Neural progenitor cell (in vitro differentiated cells): ENCODE results near the gene P2RY6. TPM values are rescaled to one million over a fixed set of nuclear protein-coding genes. Genes with fewer than 3 reads are reported as not detected.
A peak's percentile ranks its signal among the peaks of the same experiment; 100 is the strongest.

Experiments used
- DNase-seq: peaks from one replicate; pipeline ENCODE4 v3.0.0-alpha.2; 2016; ENCODE audit warnings: low spot score
- H2AFZ ChIP-seq: fragments of 200-600 bp; sonication (generic); replicated peaks from 2 replicates; pipeline ENCODE4 v1.6.1; 2016; ENCODE audit warnings: antibody characterized with exemption
- H3F3A ChIP-seq: fragments of 200-600 bp; sonication (generic); 2 replicates; pipeline ENCODE4 v1.6.1; 2016; ENCODE audit warnings: antibody characterized with exemption, low read depth
- H3K27ac ChIP-seq: fragments of 200-600 bp; sonication (generic); 2 replicates; pipeline ENCODE4 v1.5.1; 2016; ENCODE audit warnings: mild to moderate bottlenecking
- H3K27me3 ChIP-seq: fragments of 200-600 bp; sonication (generic); 2 replicates; pipeline ENCODE4 v1.6.1; 2016; ENCODE audit warnings: mild to moderate bottlenecking, moderate library complexity
- H3K36me3 ChIP-seq: fragments of 200-600 bp; sonication (generic); 2 replicates; pipeline ENCODE4 v1.5.1; 2016
- H3K4me1 ChIP-seq: fragments of 200-600 bp; sonication (generic); 2 replicates; pipeline ENCODE4 v1.6.1; 2016; ENCODE audit warnings: mixed run types
- H3K4me2 ChIP-seq: fragments of 200-600 bp; sonication (generic); 2 replicates; pipeline ENCODE4 v1.6.1; 2016
- H3K4me3 ChIP-seq: fragments of 200-600 bp; sonication (generic); 2 replicates; pipeline ENCODE4 v1.5.1; 2016
- H3K79me2 ChIP-seq: fragments of 200-600 bp; sonication (generic); 2 replicates; pipeline ENCODE4 v1.6.1; 2016; ENCODE audit warnings: low read depth
- H3K9ac ChIP-seq: fragments of 200-600 bp; sonication (generic); 2 replicates; pipeline ENCODE4 v1.6.1; 2016
- H3K9me3 ChIP-seq: fragments of 200-600 bp; sonication (generic); 2 replicates; pipeline ENCODE4 v1.5.1; 2016; ENCODE audit warnings: low read depth
- H4K20me1 ChIP-seq: fragments of 200-600 bp; sonication (generic); 2 replicates; pipeline ENCODE4 v1.6.1; 2016; ENCODE audit warnings: low read depth
- H3K27ac Mint-ChIP-seq: 3 replicates; pipeline ENCODE4 v1.8.0; 2021; ENCODE audit warnings: mixed read lengths
- H3K27me3 Mint-ChIP-seq: 2 replicates; pipeline ENCODE4 v1.8.0; 2022; ENCODE audit warnings: low read depth, mild to moderate bottlenecking, inconsistent platforms, moderate library complexity, mixed read lengths; ENCODE audit not compliant: insufficient read depth
- H3K36me3 Mint-ChIP-seq: 3 replicates; pipeline ENCODE4 v1.8.0; 2021; ENCODE audit warnings: mixed read lengths
- H3K4me1 Mint-ChIP-seq: 3 replicates; pipeline ENCODE4 v1.8.0; 2021; ENCODE audit warnings: mixed read lengths
- H3K4me3 Mint-ChIP-seq: 3 replicates; pipeline ENCODE4 v1.8.0; 2021; ENCODE audit warnings: mild to moderate bottlenecking, moderate library complexity, mixed read lengths
- H3K9me3 Mint-ChIP-seq: 3 replicates; pipeline ENCODE4 v1.8.0; 2020; ENCODE audit warnings: mixed read lengths
- CTCF ChIP-seq: fragments of 200-600 bp; sonication (generic); IDR thresholded peaks from 2 replicates; pipeline ENCODE4 v1.5.1; 2017; ENCODE audit warnings: antibody characterized with exemption, mild to moderate bottlenecking
- EZH2 ChIP-seq: fragments of 200-600 bp; sonication (generic); IDR thresholded peaks from 2 replicates; pipeline ENCODE4 v1.6.1; 2017; ENCODE audit warnings: antibody characterized with exemption, mild to moderate bottlenecking, moderate library complexity
- EZH2phosphoT487 ChIP-seq: fragments of 200-600 bp; sonication (generic); IDR thresholded peaks from 2 replicates; pipeline ENCODE4 v1.6.1; 2017; ENCODE audit warnings: antibody characterized with exemption
- total RNA-seq: library from RNA; depleted of rRNA; stranded (reverse); fragments of >200 nt; gene quantifications from 2 replicates; pipeline ENCODE4 v1.2.3, GENCODE V29; 2015; ENCODE audit warnings: low replicate concordance

P2RY6 gene
- total RNA-seq, 1 donor from 2014 or later: not detected

GRCh38 chr11:73324116-73324515 lies 52.0 kb downstream of the P2RY6 start:
- H3K9ac ChIP-seq: no peak overlapping the region
- no peak overlapping the region for H2AFZ ChIP-seq
- H3K27ac ChIP-seq: no peak overlapping the region
- Mint-ChIP-seq H3K4me1 (peaks cover 89% of the 10 kb centered on the region), H3K4me3 (no peak overlapping the region), H3K27me3 (peaks cover 13% of the 10 kb centered on the region), H3K27ac (peak overlapping the region; percentile 76), H3K9me3 (no peaks in the 10 kb centered on the region), H3K36me3 (peaks cover 13% of the 10 kb centered on the region)
- no peaks in the 10 kb centered on the region for H3K27me3 ChIP-seq
- peaks cover 55% of the 10 kb centered on the region for H3K79me2 ChIP-seq
- H3K4me2 ChIP-seq: peak overlapping the region; percentile 61
- H3K4me3 ChIP-seq: no peak overlapping the region
- DNase-seq: no peak
- H4K20me1 ChIP-seq: peaks cover 68% of the 10 kb centered on the region
- TF ChIP-seq EZH2phosphoT487 (no peak), EZH2 (no peak), CTCF (no peak)
- H3K9me3 ChIP-seq: no peaks in the 10 kb centered on the region
- H3K36me3 ChIP-seq: no peaks in the 10 kb centered on the region
- H3F3A ChIP-seq: peaks cover 9% of the 10 kb centered on the region
- H3K4me1 ChIP-seq: peaks cover 61% of the 10 kb centered on the region

DNA sequence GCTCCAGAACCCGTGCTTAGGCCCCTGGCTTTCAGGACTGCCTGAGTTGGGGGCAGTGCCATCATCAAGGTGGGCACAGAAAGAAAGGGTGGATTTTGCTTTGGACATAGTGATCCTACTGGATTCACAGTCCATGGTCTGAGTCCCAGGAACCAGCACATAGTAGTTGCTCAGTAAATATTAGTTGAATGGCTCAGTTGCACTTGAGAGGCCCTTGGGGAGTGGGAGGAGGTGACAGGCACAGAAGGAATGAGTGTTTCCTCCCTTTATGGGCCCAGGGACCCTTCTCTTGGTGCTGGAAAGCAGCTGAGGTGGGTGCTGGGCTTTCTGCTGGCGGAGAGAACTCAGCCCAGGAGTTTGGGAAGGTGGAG lies 52.5 kb downstream of the P2RY6 start:
- Histone ChIP-seq H3F3A (peaks cover 9% of the 10 kb centered on the region), H3K4me2 (peak overlapping the region; percentile 5), H3K9ac (no peak overlapping the region), H2AFZ (no peak overlapping the region), H3K9me3 (no peaks in the 10 kb centered on the region), H3K79me2 (peaks cover 55% of the 10 kb centered on the region), H4K20me1 (peaks cover 65% of the 10 kb centered on the region), H3K36me3 (no peaks in the 10 kb centered on the region), H3K4me3 (no peak overlapping the region), H3K27ac (no peak overlapping the region), H3K27me3 (no peaks in the 10 kb centered on the region), H3K4me1 (peaks cover 61% of the 10 kb centered on the region)
- Mint-ChIP-seq H3K4me1 (peaks cover 86% of the 10 kb centered on the region), H3K27ac (peak overlapping the region; percentile 96), H3K4me3 (no peak overlapping the region), H3K36me3 (peaks cover 8% of the 10 kb centered on the region), H3K9me3 (no peaks in the 10 kb centered on the region), H3K27me3 (peaks cover 13% of the 10 kb centered on the region)
- no peak for TF ChIP-seq EZH2
- no peak for TF ChIP-seq EZH2phosphoT487
- TF ChIP-seq CTCF: no peak
- no peak for DNase-seq

DNA sequence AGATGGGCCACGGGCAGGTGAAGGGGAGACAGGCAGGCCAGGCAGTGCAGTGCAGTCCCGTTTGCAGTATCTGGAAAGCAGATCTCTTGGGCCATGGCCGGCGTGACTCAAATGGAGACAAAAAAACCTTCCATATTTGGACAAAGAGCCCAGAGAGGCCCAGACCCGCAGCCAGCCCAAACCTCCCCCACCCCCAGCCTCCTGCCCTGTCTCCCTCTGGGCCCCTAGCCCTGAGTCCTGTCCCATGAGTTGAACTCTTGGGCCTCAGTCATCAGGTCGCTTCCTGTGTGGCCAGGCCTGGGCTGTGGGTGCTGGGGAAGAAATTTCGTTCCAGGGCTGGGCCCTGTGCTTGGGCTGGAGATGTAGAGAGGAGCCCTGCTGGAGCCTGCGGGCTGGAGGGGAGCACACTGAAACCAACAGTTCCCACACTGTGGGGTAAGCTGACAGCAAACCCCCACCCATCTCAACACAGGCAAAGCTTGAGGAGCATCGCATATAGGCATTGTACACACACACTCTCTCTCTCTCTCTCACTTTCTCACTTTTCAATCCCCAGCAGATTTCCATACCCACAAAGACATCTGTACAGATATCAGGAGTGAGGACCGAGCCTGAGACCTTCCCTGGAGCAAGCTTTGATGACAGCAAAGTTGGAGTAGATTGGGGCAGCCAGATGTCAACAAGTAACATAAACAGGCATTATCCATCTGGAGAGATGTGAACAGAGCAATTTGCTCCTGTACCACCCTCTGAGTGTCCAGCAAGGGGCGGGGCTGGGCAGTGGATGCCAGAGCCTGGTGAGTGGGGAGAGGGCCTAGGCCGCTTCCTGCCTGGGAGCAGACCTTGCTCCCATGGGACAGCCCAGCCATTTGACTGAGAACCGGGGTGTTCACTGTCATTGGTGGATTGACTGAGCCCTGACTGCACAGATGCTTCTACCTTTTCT lies 53.2 kb downstream of the P2RY6 start:
- peaks cover 58% of the 10 kb centered on the region for H3K79me2 ChIP-seq
- no peaks in the 10 kb centered on the region for H3K36me3 ChIP-seq
- peak overlapping the region; percentile 28 for H3K4me3 Mint-ChIP-seq
- H3K27me3 ChIP-seq: no peaks in the 10 kb centered on the region
- no peak overlapping the region for H3K27ac ChIP-seq
- H3K9ac ChIP-seq: no peak overlapping the region
- H3K4me3 ChIP-seq: no peak overlapping the region
- H3K9me3 ChIP-seq: no peaks in the 10 kb centered on the region
- DNase-seq: no peak
- peaks cover 87% of the 10 kb centered on the region for H3K4me1 Mint-ChIP-seq
- no peaks in the 10 kb centered on the region for H3K9me3 Mint-ChIP-seq
- H3K4me2 ChIP-seq: peak overlapping the region; percentile 5
- H4K20me1 ChIP-seq: peaks cover 59% of the 10 kb centered on the region
- H3K27ac Mint-ChIP-seq: peak overlapping the region; percentile 96
- peaks cover 13% of the 10 kb centered on the region for H3K27me3 Mint-ChIP-seq
- H2AFZ ChIP-seq: no peak overlapping the region
- peaks cover 67% of the 10 kb centered on the region for H3K4me1 ChIP-seq
- peaks cover 8% of the 10 kb centered on the region for H3K36me3 Mint-ChIP-seq
- peaks cover 14% of the 10 kb centered on the region for H3F3A ChIP-seq
- TF ChIP-seq EZH2phosphoT487 (no peak), CTCF (no peak), EZH2 (no peak)
